ENCODE data around the gene SLAMF6.
"Not testable (repeated sequence)": the region's sequence is repeated elsewhere in the genome, so short reads cannot be mapped to it uniquely, and the experiment has no call there.

The SLAMF6 gene

DNA sequence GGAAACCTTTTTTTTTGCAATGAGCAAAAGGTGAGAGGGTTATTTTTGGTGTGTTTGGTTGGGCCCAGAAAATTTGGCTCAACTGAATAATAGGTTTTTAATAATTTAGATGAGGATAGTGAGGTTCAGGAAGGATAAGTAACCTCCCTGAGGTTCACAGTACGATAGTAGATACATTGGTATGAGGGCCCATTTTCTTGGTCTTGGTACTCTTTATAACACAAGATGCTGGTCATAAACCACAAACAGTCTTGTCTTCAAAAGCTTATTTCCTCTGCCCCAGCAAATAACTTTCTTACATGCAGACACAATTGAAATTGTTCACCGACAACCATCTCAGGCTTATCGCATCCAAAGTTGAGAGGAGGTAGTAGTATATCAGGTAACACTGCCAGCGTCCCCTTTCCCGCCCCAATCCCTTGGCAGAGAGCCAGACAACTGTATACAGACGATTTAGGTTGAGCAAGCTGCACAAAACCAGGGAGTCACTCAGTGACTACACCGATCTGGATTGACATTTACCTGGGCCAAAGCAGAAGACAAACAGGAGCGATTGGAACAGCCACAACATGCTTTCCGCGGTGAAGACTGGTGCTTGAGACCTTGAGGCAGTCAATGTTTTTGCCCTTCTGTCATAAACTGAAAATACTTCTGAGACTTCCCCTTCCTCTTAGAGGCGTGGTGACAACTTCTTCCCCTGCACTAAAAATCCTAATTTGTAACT lies at the start of gene SLAMF6:
TSS of gene SLAMF6 (minus strand) at position 634 of the 724 bp plus-strand sequence. CDS start at position 571, 63 bp downstream.
- no peaks in the 10 kb centered on the region for H3K36me3 ChIP-seq (ENCODE audit: insufficient read depth, low read length)
- H2AFZ ChIP-seq (ENCODE audit: low read depth, low read length) = no peak within 1 kb of the TSS
- H3K4me3 ChIP-seq (ENCODE audit: low read length) = no peak within 1 kb of the TSS
- H3K9me3 ChIP-seq (ENCODE audit: low read length) = no peaks in the 10 kb centered on the region
- H3K27me3 ChIP-seq (ENCODE audit: insufficient read depth, low read length) = no peaks in the 10 kb centered on the region
- no peaks in the 10 kb centered on the region for H3K4me1 ChIP-seq (ENCODE audit: insufficient read depth, low read length)

DNA sequence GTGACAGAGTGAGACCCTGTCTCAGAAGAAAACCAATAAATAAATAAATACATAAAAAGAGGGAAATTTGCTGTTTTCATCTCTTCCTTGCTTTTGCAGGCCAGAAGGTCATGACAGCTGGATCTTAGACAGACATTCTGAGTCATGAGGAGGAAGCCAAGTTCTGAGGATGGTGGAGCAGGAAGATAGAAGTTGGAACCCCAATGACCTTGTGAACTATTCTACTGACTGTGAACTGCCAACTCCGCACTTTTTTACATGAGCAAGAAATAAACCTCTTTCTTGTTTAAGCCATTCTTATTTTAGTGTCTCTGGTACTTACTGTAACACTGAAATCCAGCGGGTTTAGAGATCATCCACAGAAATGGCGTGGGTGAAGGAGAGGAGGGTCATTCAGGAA lies 47.8 kb upstream of the SLAMF6 start:
- Histone ChIP-seq H3K9me3 (ENCODE audit: low read length) (no peaks in the 10 kb centered on the region), H3K4me3 (ENCODE audit: low read length) (no peak overlapping the region), H3K27me3 (ENCODE audit: insufficient read depth, low read length) (no peaks in the 10 kb centered on the region), H3K4me1 (ENCODE audit: insufficient read depth, low read length) (no peaks in the 10 kb centered on the region), H3K36me3 (ENCODE audit: insufficient read depth, low read length) (no peaks in the 10 kb centered on the region), H2AFZ (ENCODE audit: low read depth, low read length) (no peak overlapping the region)

- H3K4me1 ChIP-seq (ENCODE audit: insufficient read depth, low read length) = no peaks in the 10 kb centered on the region
- H3K36me3 ChIP-seq (ENCODE audit: insufficient read depth, low read length) = no peaks in the 10 kb centered on the region
- H3K4me3 ChIP-seq (ENCODE audit: low read length) = no peak overlapping the region
- no peaks in the 10 kb centered on the region for H3K27me3 ChIP-seq (ENCODE audit: insufficient read depth, low read length)
- no peak overlapping the region for H2AFZ ChIP-seq (ENCODE audit: low read depth, low read length)
- no peaks in the 10 kb centered on the region for H3K9me3 ChIP-seq (ENCODE audit: low read length)
Measured at GRCh38 chr1:160569806-160570205, 46.8 kb upstream of the SLAMF6 start.

- no peak overlapping the region for H3K4me3 ChIP-seq (ENCODE audit: low read length)
- no peaks in the 10 kb centered on the region for H3K9me3 ChIP-seq (ENCODE audit: low read length)
- no peak overlapping the region for H2AFZ ChIP-seq (ENCODE audit: low read depth, low read length)
- no peaks in the 10 kb centered on the region for H3K27me3 ChIP-seq (ENCODE audit: insufficient read depth, low read length)
- H3K4me1 ChIP-seq (ENCODE audit: insufficient read depth, low read length) = no peaks in the 10 kb centered on the region
- no peaks in the 10 kb centered on the region for H3K36me3 ChIP-seq (ENCODE audit: insufficient read depth, low read length)
Measured at GRCh38 chr1:160567858-160568682, 45.0 kb upstream of the SLAMF6 start.

DNA sequence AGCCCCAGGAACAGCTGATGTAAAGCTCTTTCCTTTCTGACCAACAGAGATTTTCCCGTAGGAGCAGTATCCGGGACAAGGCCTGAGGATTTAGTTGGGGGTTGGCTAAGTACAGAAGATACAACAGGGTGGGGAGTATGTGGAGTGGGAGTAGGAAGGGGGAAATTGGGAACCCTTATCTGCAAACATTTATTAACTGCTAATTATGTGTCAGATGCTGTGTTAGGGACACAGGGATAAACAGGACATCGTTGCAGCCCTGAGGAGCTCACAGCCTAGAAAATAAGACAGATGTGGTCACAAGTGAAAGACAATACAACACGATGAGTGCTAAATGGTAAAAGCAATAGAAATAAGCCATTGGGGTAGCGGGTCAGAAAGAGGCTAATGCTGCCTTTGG lies 44.3 kb upstream of the SLAMF6 start:
- no peaks in the 10 kb centered on the region for H3K9me3 ChIP-seq (ENCODE audit: low read length)
- no peak overlapping the region for H3K4me3 ChIP-seq (ENCODE audit: low read length)
- H3K27me3 ChIP-seq (ENCODE audit: insufficient read depth, low read length) = no peaks in the 10 kb centered on the region
- H2AFZ ChIP-seq (ENCODE audit: low read depth, low read length) = no peak overlapping the region
- no peaks in the 10 kb centered on the region for H3K4me1 ChIP-seq (ENCODE audit: insufficient read depth, low read length)
- H3K36me3 ChIP-seq (ENCODE audit: insufficient read depth, low read length) = no peaks in the 10 kb centered on the region

- Histone ChIP-seq H3K4me3 (ENCODE audit: low read length) (no peak overlapping the region), H3K4me1 (ENCODE audit: insufficient read depth, low read length) (no peaks in the 10 kb centered on the region), H3K9me3 (ENCODE audit: low read length) (no peaks in the 10 kb centered on the region), H3K27me3 (ENCODE audit: insufficient read depth, low read length) (no peaks in the 10 kb centered on the region), H3K36me3 (ENCODE audit: insufficient read depth, low read length) (no peaks in the 10 kb centered on the region), H2AFZ (ENCODE audit: low read depth, low read length) (no peak overlapping the region)
Measured at GRCh38 chr1:160565564-160565963, 42.5 kb upstream of the SLAMF6 start.

GRCh38 chr1:160563230-160563629 lies 40.2 kb upstream of the SLAMF6 start:
- H3K36me3 ChIP-seq (ENCODE audit: insufficient read depth, low read length); H3K27me3 ChIP-seq (ENCODE audit: insufficient read depth, low read length); H3K4me3 ChIP-seq (ENCODE audit: low read length); H2AFZ ChIP-seq (ENCODE audit: low read depth, low read length); H3K9me3 ChIP-seq (ENCODE audit: low read length); H3K4me1 ChIP-seq (ENCODE audit: insufficient read depth, low read length): not testable (repeated sequence)

DNA sequence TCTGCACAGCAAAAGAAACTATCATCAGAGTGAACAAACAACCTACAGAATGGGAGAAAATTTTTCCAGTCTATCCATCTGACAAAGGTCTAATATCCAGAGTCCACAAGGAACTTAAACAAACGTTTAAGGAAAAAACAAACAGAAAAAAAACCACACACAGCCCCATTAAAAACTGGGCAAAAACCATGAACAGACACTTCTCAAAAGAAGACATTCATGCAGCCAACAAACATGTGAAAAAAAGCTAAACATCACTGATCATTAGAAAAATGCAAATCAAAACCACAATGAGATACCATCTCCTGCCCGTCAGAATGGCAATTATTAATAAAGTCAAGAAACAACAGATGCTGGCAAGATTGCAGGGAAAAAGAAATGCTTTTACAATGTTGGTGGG lies 39.7 kb upstream of the SLAMF6 start:
- H3K9me3 ChIP-seq (ENCODE audit: low read length); H3K36me3 ChIP-seq (ENCODE audit: insufficient read depth, low read length); H3K4me1 ChIP-seq (ENCODE audit: insufficient read depth, low read length): not testable (repeated sequence)

GRCh38 chr1:160560806-160561205 lies 37.8 kb upstream of the SLAMF6 start:
- Histone ChIP-seq H3K36me3 (ENCODE audit: insufficient read depth, low read length) (no peaks in the 10 kb centered on the region), H2AFZ (ENCODE audit: low read depth, low read length) (no peak overlapping the region), H3K4me1 (ENCODE audit: insufficient read depth, low read length) (no peaks in the 10 kb centered on the region), H3K27me3 (ENCODE audit: insufficient read depth, low read length) (no peaks in the 10 kb centered on the region), H3K4me3 (ENCODE audit: low read length) (no peak overlapping the region), H3K9me3 (ENCODE audit: low read length) (no peaks in the 10 kb centered on the region)

More for the DNA sequence above, 39.7 kb upstream of the SLAMF6 start:
- not testable (repeated sequence) for H3K4me3 ChIP-seq (ENCODE audit: low read length); H3K27me3 ChIP-seq (ENCODE audit: insufficient read depth, low read length); H2AFZ ChIP-seq (ENCODE audit: low read depth, low read length)

DNA sequence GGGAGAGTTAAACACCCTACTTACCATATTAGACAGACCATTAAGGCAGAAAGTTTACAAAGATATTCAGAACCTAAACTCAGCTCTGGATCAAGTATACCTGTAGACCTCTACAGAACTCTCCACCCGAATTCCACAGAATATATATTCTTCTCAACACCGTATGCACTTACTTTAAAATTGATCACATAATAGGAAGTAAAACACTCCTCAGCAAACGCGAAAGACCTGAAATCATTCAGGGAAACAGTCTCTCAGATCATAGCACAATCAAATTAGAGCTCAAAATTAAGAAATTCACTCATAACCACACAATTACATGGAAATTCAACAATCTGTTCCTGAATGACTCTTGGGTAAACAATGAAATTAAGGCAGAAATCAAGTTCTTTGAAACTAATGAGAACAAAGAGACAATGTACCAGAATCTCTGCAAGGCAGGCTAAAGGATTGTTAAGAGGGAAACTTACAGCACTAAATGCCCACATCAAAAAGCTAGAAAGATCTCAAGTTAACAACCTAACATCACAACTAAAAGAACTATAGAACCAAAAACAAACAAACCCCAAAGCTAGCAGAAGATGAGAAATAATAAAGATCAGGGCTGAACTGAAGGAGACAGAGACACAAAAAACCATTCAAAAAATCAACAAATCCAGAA lies 37.1 kb upstream of the SLAMF6 start:
- Histone ChIP-seq H3K9me3 (ENCODE audit: low read length) (no peaks in the 10 kb centered on the region), H3K27me3 (ENCODE audit: insufficient read depth, low read length) (no peaks in the 10 kb centered on the region), H3K4me1 (ENCODE audit: insufficient read depth, low read length) (no peaks in the 10 kb centered on the region), H3K36me3 (ENCODE audit: insufficient read depth, low read length) (no peaks in the 10 kb centered on the region), H2AFZ (ENCODE audit: low read depth, low read length) (no peak overlapping the region), H3K4me3 (ENCODE audit: low read length) (no peak overlapping the region)

GRCh38 chr1:160559437-160559836 lies 36.4 kb upstream of the SLAMF6 start:
- H3K36me3 ChIP-seq (ENCODE audit: insufficient read depth, low read length); H3K27me3 ChIP-seq (ENCODE audit: insufficient read depth, low read length); H2AFZ ChIP-seq (ENCODE audit: low read depth, low read length); H3K4me3 ChIP-seq (ENCODE audit: low read length); H3K9me3 ChIP-seq (ENCODE audit: low read length); H3K4me1 ChIP-seq (ENCODE audit: insufficient read depth, low read length): not testable (repeated sequence)

DNA sequence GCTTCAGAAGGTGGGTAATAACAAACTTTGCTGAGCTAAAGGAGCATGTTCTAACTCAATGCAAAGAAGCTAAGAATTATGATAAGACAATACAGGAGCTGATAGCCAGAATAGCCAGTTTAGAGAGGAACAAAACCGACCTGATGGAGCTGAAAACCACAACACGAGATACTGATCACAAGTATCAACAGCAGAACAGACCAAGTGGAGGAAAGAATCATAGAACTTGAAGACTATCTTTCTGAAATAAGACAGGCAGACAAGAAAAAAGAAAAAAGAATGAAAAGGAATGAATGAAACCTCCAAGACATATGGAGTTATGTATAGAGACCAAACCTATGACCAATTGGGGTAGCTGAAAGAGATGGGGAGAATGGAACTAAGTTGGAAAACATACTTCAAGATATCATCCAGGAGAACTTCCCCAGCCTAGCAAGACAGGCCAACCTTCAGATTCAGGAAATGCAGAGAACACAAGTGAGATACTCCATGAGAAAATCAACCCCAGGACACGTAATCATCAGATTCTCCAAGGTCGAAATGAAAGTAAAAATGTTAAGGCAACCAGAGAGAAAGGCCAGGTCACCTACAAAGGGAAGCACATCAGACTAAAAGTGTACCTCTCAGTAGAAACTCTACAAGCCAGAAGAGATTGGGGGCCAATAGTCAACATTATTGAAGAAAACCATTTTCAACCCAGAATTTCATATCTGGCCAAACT lies 35.8 kb upstream of the SLAMF6 start:
- no peaks in the 10 kb centered on the region for H3K27me3 ChIP-seq (ENCODE audit: insufficient read depth, low read length)
- no peak overlapping the region for H2AFZ ChIP-seq (ENCODE audit: low read depth, low read length)
- H3K9me3 ChIP-seq (ENCODE audit: low read length) = no peaks in the 10 kb centered on the region
- no peak overlapping the region for H3K4me3 ChIP-seq (ENCODE audit: low read length)
- H3K36me3 ChIP-seq (ENCODE audit: insufficient read depth, low read length) = no peaks in the 10 kb centered on the region
- no peaks in the 10 kb centered on the region for H3K4me1 ChIP-seq (ENCODE audit: insufficient read depth, low read length)

GRCh38 chr1:160553778-160554177 lies 30.7 kb upstream of the SLAMF6 start:
- H3K9me3 ChIP-seq (ENCODE audit: low read length) = no peaks in the 10 kb centered on the region
- no peaks in the 10 kb centered on the region for H3K4me1 ChIP-seq (ENCODE audit: insufficient read depth, low read length)
- H3K36me3 ChIP-seq (ENCODE audit: insufficient read depth, low read length) = no peaks in the 10 kb centered on the region
- no peak overlapping the region for H2AFZ ChIP-seq (ENCODE audit: low read depth, low read length)
- no peaks in the 10 kb centered on the region for H3K27me3 ChIP-seq (ENCODE audit: insufficient read depth, low read length)
- no peak overlapping the region for H3K4me3 ChIP-seq (ENCODE audit: low read length)
